NT2/D1 (cell line): ENCODE data around the gene GRIN2C.

Experiments used
- DNase-seq: peaks from one replicate; pipeline ENCODE4 v3.0.0-alpha.2; 2011; ENCODE audit warnings: low read depth, low spot score
- H3K27me3 ChIP-seq: 2 replicates; pipeline ENCODE4 v1.6.0; 2011; ENCODE audit warnings: mild to moderate bottlenecking; ENCODE audit not compliant: insufficient read length, insufficient read depth
- H3K36me3 ChIP-seq: 2 replicates; pipeline ENCODE4 v1.6.1; 2011; ENCODE audit warnings: mild to moderate bottlenecking, low read length, mixed read lengths; ENCODE audit not compliant: insufficient read depth, insufficient read length
- H3K4me1 ChIP-seq: 2 replicates; pipeline ENCODE4 v1.5.1; 2011; ENCODE audit not compliant: insufficient read depth, insufficient read length
- H3K4me3 ChIP-seq: 2 replicates; pipeline ENCODE4 v1.5.1; 2011; ENCODE audit warnings: low read depth; ENCODE audit not compliant: insufficient read length
- H3K9ac ChIP-seq: 2 replicates; pipeline ENCODE4 v1.6.0; 2011; ENCODE audit warnings: low read depth; ENCODE audit not compliant: insufficient read length
- H3K9me3 ChIP-seq: 2 replicates; pipeline ENCODE4 v1.5.1; 2011; ENCODE audit warnings: mild to moderate bottlenecking, low read length; ENCODE audit not compliant: insufficient read depth
- SUZ12 ChIP-seq: IDR thresholded peaks from 2 replicates; pipeline ENCODE4 v1.6.1; 2011; ENCODE audit not compliant: insufficient read length, insufficient read depth; ENCODE audit errors: extremely low read depth
- YY1 ChIP-seq: IDR thresholded peaks from 2 replicates; pipeline ENCODE4 v1.6.1; 2011; ENCODE audit not compliant: insufficient read length, insufficient read depth
- ZNF274 ChIP-seq: IDR thresholded peaks from 2 replicates; pipeline ENCODE4 v1.6.1; 2011; ENCODE audit warnings: mild to moderate bottlenecking, low read depth, low read length

The GRIN2C gene

DNA sequence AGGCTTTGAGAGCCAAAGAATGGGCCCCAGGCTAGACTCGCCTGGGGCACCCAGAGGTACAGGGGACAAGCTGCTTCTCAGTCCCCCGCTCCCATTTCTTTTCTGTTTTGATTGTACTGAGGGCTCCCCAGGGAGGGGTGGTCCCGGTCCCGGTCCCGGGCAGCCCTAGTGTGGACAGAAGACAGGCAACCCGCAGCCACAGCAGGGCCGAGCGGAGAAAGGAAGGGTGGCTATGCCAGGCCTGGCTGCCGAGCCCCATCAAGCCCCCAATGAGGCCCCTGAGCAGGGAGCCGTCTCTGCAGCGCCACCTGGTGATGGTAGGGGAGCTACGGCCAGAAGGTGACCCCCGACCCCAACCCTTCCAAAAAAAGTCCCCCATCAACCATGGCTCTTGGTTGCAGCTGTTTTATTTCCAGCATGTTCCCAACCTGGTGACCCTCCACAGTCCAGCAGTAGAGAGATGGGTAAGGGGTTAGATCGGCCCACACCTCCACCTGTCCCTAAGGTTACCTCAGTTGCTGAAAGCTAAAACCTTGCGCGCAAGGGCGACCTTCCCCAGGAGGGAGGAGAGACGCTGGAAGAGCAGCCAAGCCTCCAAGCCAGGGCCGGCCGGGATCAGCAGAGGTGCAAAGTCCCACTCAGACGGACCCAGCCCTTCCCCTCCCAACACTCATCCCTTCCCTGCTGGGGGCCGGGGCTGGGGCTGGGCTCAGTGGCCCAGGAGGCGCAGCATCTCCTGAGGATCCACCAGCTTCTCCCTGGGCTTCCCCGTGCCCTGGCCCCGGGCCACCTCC, 2.6 kb upstream of the GRIN2C start:
- Histone ChIP-seq H3K4me1 (peaks cover 18% of the 10 kb centered on the region), H3K4me3 (peak overlapping the region; percentile 32), H3K36me3 (peaks cover 36% of the 10 kb centered on the region), H3K9me3 (no peaks in the 10 kb centered on the region), H3K9ac (peak overlapping the region; percentile 61), H3K27me3 (peaks cover 45% of the 10 kb centered on the region)
- DNase-seq = no peak
- TF ChIP-seq SUZ12 (no peak), YY1 (no peak), ZNF274 (no peak)

DNA sequence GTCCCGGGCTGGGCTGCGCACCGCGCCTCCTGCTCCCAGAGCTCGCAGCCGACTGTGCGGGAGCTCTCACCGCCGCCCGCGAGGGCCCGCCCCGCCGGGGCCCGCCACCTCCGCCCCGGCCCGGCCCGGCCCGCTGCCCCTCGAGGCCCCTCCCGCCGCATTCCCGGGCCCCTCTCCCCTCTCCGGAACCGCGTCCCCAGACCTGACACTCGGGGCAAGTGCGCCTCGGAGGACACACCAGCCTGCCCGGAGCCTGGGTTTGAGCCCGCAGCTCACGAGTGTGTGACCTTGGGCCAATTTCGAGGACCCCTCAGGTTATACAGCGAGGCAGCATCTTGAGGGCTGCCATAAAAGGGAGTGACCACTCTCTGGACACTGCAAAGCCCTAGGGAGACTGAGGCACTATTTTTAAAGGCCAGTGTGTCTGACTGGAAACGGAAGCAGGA, 2.0 kb upstream of the GRIN2C start:
- Histone ChIP-seq H3K27me3 (peaks cover 51% of the 10 kb centered on the region), H3K36me3 (peaks cover 34% of the 10 kb centered on the region), H3K4me3 (peak overlapping the region; percentile 32), H3K4me1 (peaks cover 18% of the 10 kb centered on the region), H3K9ac (peak overlapping the region; percentile 61), H3K9me3 (no peaks in the 10 kb centered on the region)
- DNase-seq = no peak
- no peak for TF ChIP-seq YY1
- TF ChIP-seq ZNF274 = no peak
- no peak for TF ChIP-seq SUZ12

- Histone ChIP-seq H3K9ac (peak overlapping the region; percentile 76), H3K36me3 (peaks cover 28% of the 10 kb centered on the region), H3K27me3 (peaks cover 54% of the 10 kb centered on the region), H3K4me3 (peak overlapping the region; percentile 32), H3K4me1 (peaks cover 18% of the 10 kb centered on the region), H3K9me3 (no peaks in the 10 kb centered on the region)
- no peak for TF ChIP-seq ZNF274
- peak; percentile 2 for TF ChIP-seq SUZ12
- no peak for TF ChIP-seq YY1
- no peak for DNase-seq
Measured at GRCh38 chr17:74860872-74861661, 1.4 kb upstream of the GRIN2C start.

- Histone ChIP-seq H3K4me1 (peaks cover 18% of the 10 kb centered on the region), H3K4me3 (peak overlapping the region; percentile 30), H3K27me3 (peaks cover 62% of the 10 kb centered on the region), H3K36me3 (peaks cover 21% of the 10 kb centered on the region), H3K9me3 (no peaks in the 10 kb centered on the region), H3K9ac (peak overlapping the region; percentile 76)
- DNase-seq = no peak
- TF ChIP-seq YY1 (no peak), SUZ12 (peak; percentile 51)
Measured at GRCh38 chr17:74860229-74860871, 665 bp upstream of the GRIN2C start.

DNA sequence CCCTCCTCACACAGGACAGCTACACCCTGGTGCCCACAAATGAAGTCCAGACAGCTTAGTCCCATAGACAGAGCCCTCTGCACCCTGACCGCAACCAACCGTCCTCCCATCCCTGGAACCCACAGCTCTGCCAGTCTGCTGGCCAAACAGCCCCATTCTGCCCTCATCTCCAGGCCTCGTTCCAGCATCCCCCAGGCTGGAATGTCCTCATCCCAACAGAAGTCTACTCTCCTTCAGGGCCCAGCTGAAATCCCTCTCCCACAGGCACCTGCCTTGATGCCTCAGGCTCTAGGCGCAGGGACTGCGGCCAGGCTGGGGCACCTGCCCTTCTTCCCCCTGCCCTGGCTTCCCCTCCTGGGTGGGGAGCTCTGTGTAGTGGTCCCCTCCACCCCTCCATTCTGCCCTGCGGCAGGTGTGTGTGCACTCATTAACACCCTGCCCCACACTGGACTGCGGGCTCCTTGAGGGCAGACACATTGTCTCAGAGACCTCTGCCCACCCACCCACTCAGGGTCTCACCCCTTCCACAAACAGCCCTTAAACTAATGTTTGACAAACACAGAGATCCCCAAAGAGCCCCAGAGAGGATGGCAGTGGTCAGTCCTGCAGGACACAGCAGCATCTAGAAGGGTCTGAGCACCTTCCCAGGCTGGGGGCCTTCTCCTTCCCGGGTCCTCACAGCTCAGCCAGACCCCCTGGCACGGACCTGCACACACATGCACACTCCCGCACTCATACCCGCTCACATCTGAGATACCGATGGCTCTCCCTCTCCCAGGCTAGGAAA, 820 bp downstream of the GRIN2C start:
- DNase-seq = no peak
- Histone ChIP-seq H3K27me3 (peaks cover 76% of the 10 kb centered on the region), H3K9ac (no peak overlapping the region), H3K4me3 (no peak overlapping the region), H3K4me1 (peaks cover 13% of the 10 kb centered on the region), H3K9me3 (no peaks in the 10 kb centered on the region), H3K36me3 (peaks cover 10% of the 10 kb centered on the region)
- no peak for TF ChIP-seq SUZ12
- TF ChIP-seq ZNF274 = no peak
- TF ChIP-seq YY1 = no peak

DNA sequence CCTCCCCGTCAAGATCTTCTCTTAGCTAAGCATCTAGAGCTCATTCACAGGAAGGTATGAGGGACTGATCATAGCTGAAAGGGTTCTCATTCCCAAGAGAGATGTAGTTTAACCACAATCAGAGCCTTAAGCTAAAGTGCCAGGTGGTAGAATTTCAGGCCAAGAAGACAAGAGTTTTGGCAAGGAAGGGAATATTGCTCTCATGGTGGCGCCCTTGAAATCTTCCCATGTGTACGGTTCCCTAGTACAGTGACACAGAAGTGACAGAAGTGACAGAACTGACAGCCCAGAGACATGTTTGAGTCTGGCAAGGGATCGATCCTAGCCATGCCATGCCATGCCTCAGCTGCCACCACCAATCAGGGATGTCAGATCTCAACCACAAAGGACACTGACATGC, 2.5 kb downstream of the GRIN2C start:
- Histone ChIP-seq H3K36me3 (no peaks in the 10 kb centered on the region), H3K4me1 (peaks cover 9% of the 10 kb centered on the region), H3K27me3 (peaks cover 91% of the 10 kb centered on the region), H3K4me3 (no peak overlapping the region), H3K9me3 (no peaks in the 10 kb centered on the region), H3K9ac (no peak overlapping the region)
- TF ChIP-seq SUZ12 (no peak), ZNF274 (no peak), YY1 (no peak)
- DNase-seq = no peak
